Measurements from ENCODE around the gene IL17C.

IL17C gene

GRCh38 chr16:88638323-88639230, at the start of gene IL17C:
Gene IL17C, plus strand, starts transcription at chr16:88638572. Its CDS starts 70 bp downstream, at chr16:88638642.
- in situ Hi-C loops (cut with HindIII; ENCODE audit: low sequenced_read_pairs): no loop called here
- no peak for DNase-seq (ENCODE audit: low read depth)
- no peak for TF ChIP-seq CTCF (IDR thresholded peaks at IDR 0.05; ENCODE audit: low read depth, low read length, missing control alignments)
- no peak within 1 kb of the TSS for H3K4me3 ChIP-seq (ENCODE audit: low read depth, low read length)

- no peak for DNase-seq (ENCODE audit: low read depth)
- TF ChIP-seq CTCF (IDR thresholded peaks at IDR 0.05; ENCODE audit: low read depth, low read length, missing control alignments): no peak
- H3K4me3 ChIP-seq (ENCODE audit: low read depth, low read length): no peak overlapping the region
- in situ Hi-C loops (cut with HindIII; ENCODE audit: low sequenced_read_pairs): loop anchor here (5.0 kb wide), 1 partner anchor 39 kb away; no protein-coding TSS in a partner anchor
These were observed 49.6 kb upstream of the IL17C start for GRCh38 chr16:88588754-88589153.

GRCh38 chr16:88589441-88589840, 48.9 kb upstream of the IL17C start:
- TF ChIP-seq CTCF (IDR thresholded peaks at IDR 0.05; ENCODE audit: low read depth, low read length, missing control alignments): no peak
- no peak for DNase-seq (ENCODE audit: low read depth)
- in situ Hi-C loops (cut with HindIII; ENCODE audit: low sequenced_read_pairs): loop anchor here (5.0 kb wide), 1 partner anchor 38 kb away; no protein-coding TSS in a partner anchor
- no peak overlapping the region for H3K4me3 ChIP-seq (ENCODE audit: low read depth, low read length)

GRCh38 chr16:88591577-88592021, 46.8 kb upstream of the IL17C start:
- H3K4me3 ChIP-seq (ENCODE audit: low read depth, low read length): no peak overlapping the region
- no peak for DNase-seq (ENCODE audit: low read depth)
- in situ Hi-C loops (cut with HindIII; ENCODE audit: low sequenced_read_pairs): no loop called here
- TF ChIP-seq CTCF (IDR thresholded peaks at IDR 0.05; ENCODE audit: low read depth, low read length, missing control alignments): no peak

- in situ Hi-C loops (cut with HindIII; ENCODE audit: low sequenced_read_pairs): no loop called here
- H3K4me3 ChIP-seq (ENCODE audit: low read depth, low read length): no peak overlapping the region
- DNase-seq (ENCODE audit: low read depth): no peak
- no peak for TF ChIP-seq CTCF (IDR thresholded peaks at IDR 0.05; ENCODE audit: low read depth, low read length, missing control alignments)
These were observed 45.3 kb upstream of the IL17C start for GRCh38 chr16:88593061-88593460.

- DNase-seq (ENCODE audit: low read depth): no peak
- TF ChIP-seq CTCF (IDR thresholded peaks at IDR 0.05; ENCODE audit: low read depth, low read length, missing control alignments): peak; percentile 7
- H3K4me3 ChIP-seq (ENCODE audit: low read depth, low read length): no peak overlapping the region
- in situ Hi-C loops (cut with HindIII; ENCODE audit: low sequenced_read_pairs): no loop called here
These were observed 44.9 kb upstream of the IL17C start for GRCh38 chr16:88593489-88593888.
